ENCODE data around the gene NUP85. TPM values are rescaled to one million over a fixed set of nuclear protein-coding genes. Genes with fewer than 3 reads are reported as not detected.
"Not testable (repeated sequence)": the region's sequence is repeated elsewhere in the genome, so short reads cannot be mapped to it uniquely, and the experiment has no call there.

Gene NUP85
- total RNA-seq, 1 donor from 2014 or later = 97.3 TPM

GRCh38 chr17:75194879-75195278 lies 10.6 kb upstream of the NUP85 start:
- intact Hi-C loops (cut with micrococcal nuclease) = no loop called here

GRCh38 chr17:75199886-75200618 lies 5.4 kb upstream of the NUP85 start:
- intact Hi-C loops (cut with micrococcal nuclease) = loop anchor here (2.0 to 5.0 kb wide), 2 partner anchors 72 to 139 kb away; partner anchors contain the start of gene MIF4GD

GRCh38 chr17:75205793-75206163 lies 299 bp downstream of the NUP85 start:
- intact Hi-C loops (cut with micrococcal nuclease) = loop anchor here (1.0 to 2.0 kb wide), 9 partner anchors 22 to 333 kb away; partner anchors contain the start of genes ARMC7, FDXR, GGA3 and JPT1

- intact Hi-C loops (cut with micrococcal nuclease) = not testable (repeated sequence)
Observed at GRCh38 chr17:75207050-75207407, 1.6 kb downstream of the NUP85 start.

GRCh38 chr17:75207760-75208159 lies 2.3 kb downstream of the NUP85 start:
- intact Hi-C loops (cut with micrococcal nuclease) = no loop called here

- intact Hi-C loops (cut with micrococcal nuclease) = no loop called here
Observed at GRCh38 chr17:75208161-75208560, 2.7 kb downstream of the NUP85 start.

GRCh38 chr17:75209061-75209460 lies 3.6 kb downstream of the NUP85 start:
- intact Hi-C loops (cut with micrococcal nuclease) = no loop called here

GRCh38 chr17:75218131-75218530 lies 12.7 kb downstream of the NUP85 start:
- intact Hi-C loops (cut with micrococcal nuclease) = no loop called here

- intact Hi-C loops (cut with micrococcal nuclease) = no loop called here
Observed at GRCh38 chr17:75219815-75220214, 14.3 kb downstream of the NUP85 start.

- intact Hi-C loops (cut with micrococcal nuclease) = no loop called here
Observed at GRCh38 chr17:75225016-75225415, 19.5 kb downstream of the NUP85 start.

- intact Hi-C loops (cut with micrococcal nuclease) = no loop called here
Observed at GRCh38 chr17:75227729-75228128, 22.2 kb downstream of the NUP85 start.

- intact Hi-C loops (cut with micrococcal nuclease) = no loop called here
Observed at GRCh38 chr17:75228305-75228704, 22.8 kb downstream of the NUP85 start.

- intact Hi-C loops (cut with micrococcal nuclease) = no loop called here
Observed at GRCh38 chr17:75228847-75229246, 23.4 kb downstream of the NUP85 start.

GRCh38 chr17:75231071-75231470 lies 25.6 kb downstream of the NUP85 start:
- intact Hi-C loops (cut with micrococcal nuclease) = no loop called here

GRCh38 chr17:75231741-75232464 lies 26.4 kb downstream of the NUP85 start:
- intact Hi-C loops (cut with micrococcal nuclease) = no loop called here

- intact Hi-C loops (cut with micrococcal nuclease) = no loop called here
Observed at GRCh38 chr17:75232786-75233185, 27.3 kb downstream of the NUP85 start.

GRCh38 chr17:75237100-75238014 lies 31.9 kb downstream of the NUP85 start:
- intact Hi-C loops (cut with micrococcal nuclease) = loop anchor here (1.0 kb wide), 3 partner anchors 123 to 276 kb away; no protein-coding TSS in a partner anchor

GRCh38 chr17:75238020-75238580 lies 32.6 kb downstream of the NUP85 start:
- intact Hi-C loops (cut with micrococcal nuclease) = loop anchor here (1.0 kb wide), 3 partner anchors 124 to 277 kb away; no protein-coding TSS in a partner anchor

- intact Hi-C loops (cut with micrococcal nuclease) = loop anchor here (1.0 kb wide), 3 partner anchors 124 to 277 kb away; no protein-coding TSS in a partner anchor
Observed at GRCh38 chr17:75238684-75239191, 33.3 kb downstream of the NUP85 start.

GRCh38 chr17:75239214-75239613 lies 33.7 kb downstream of the NUP85 start:
- intact Hi-C loops (cut with micrococcal nuclease) = no loop called here

Measured in T-helper 1 cell treated with Interleukin-12 subunit alpha and Interleukin-12 subunit beta and Interleukin-4 antibody, amounts not matched to agents 30 ng/mL and 1 ng/mL, for 36 hours (primary cell).